ENCODE measurements around the gene ST3GAL4.

- TF ChIP-seq, protein P1, sequence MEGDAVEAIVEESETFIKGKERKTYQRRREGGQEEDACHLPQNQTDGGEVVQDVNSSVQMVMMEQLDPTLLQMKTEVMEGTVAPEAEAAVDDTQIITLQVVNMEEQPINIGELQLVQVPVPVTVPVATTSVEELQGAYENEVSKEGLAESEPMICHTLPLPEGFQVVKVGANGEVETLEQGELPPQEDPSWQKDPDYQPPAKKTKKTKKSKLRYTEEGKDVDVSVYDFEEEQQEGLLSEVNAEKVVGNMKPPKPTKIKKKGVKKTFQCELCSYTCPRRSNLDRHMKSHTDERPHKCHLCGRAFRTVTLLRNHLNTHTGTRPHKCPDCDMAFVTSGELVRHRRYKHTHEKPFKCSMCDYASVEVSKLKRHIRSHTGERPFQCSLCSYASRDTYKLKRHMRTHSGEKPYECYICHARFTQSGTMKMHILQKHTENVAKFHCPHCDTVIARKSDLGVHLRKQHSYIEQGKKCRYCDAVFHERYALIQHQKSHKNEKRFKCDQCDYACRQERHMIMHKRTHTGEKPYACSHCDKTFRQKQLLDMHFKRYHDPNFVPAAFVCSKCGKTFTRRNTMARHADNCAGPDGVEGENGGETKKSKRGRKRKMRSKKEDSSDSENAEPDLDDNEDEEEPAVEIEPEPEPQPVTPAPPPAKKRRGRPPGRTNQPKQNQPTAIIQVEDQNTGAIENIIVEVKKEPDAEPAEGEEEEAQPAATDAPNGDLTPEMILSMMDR (IDR thresholded peaks at IDR 0.05 in 4 of 5, conservative IDR thresholded peaks at IDR 0.05 in 1 of 5), result no peak
- no peak for TF ChIP-seq POLR2A (IDR thresholded peaks at IDR 0.05)
These were observed 37.1 kb downstream of the ST3GAL4 start for GRCh38 chr11:126392633-126393013.

Data from gastrocnemius medialis (tissue), 4 donors.